Glutamatergic neuron (in vitro differentiated cells): ENCODE data around the gene MRPL37. TPM values are rescaled to one million over a fixed set of nuclear protein-coding genes. Genes with fewer than 3 reads are reported as not detected.

Experiments
- DNase-seq: peaks from one replicate; pipeline ENCODE4 v3.0.0; 2022
- H3K27ac Mint-ChIP-seq: one replicate; pipeline ENCODE4 v1.8.0; 2020; ENCODE audit warnings: mild to moderate bottlenecking, mixed read lengths, inconsistent platforms; ENCODE audit not compliant: unreplicated experiment
- H3K27me3 Mint-ChIP-seq: one replicate; pipeline ENCODE4 v1.8.0; 2020; ENCODE audit warnings: mild to moderate bottlenecking, moderate library complexity, mixed read lengths, inconsistent platforms; ENCODE audit not compliant: unreplicated experiment
- H3K36me3 Mint-ChIP-seq: one replicate; pipeline ENCODE4 v1.8.0; 2020; ENCODE audit warnings: mild to moderate bottlenecking, mixed read lengths, inconsistent platforms; ENCODE audit not compliant: unreplicated experiment
- H3K4me1 Mint-ChIP-seq: one replicate; pipeline ENCODE4 v1.8.0; 2020; ENCODE audit warnings: mild to moderate bottlenecking, low read depth, mixed read lengths, inconsistent platforms; ENCODE audit not compliant: unreplicated experiment
- H3K4me3 Mint-ChIP-seq: one replicate; pipeline ENCODE4 v1.8.0; 2020; ENCODE audit warnings: mild to moderate bottlenecking, mixed read lengths, inconsistent platforms; ENCODE audit not compliant: unreplicated experiment
- H3K9me3 Mint-ChIP-seq: one replicate; pipeline ENCODE4 v1.8.0; 2020; ENCODE audit warnings: mild to moderate bottlenecking, moderate library complexity, mixed read lengths, inconsistent platforms; ENCODE audit not compliant: unreplicated experiment
- CTCF ChIP-seq: fragments of 200-600 bp; sonication (generic); IDR thresholded peaks from one replicate; pipeline ENCODE4 v1.5.0; 2021; ENCODE audit not compliant: partially characterized antibody, unreplicated experiment
- total RNA-seq: library from RNA; stranded (reverse); fragmentation: NEBNext Ultra II Directional; extraction: Animal tissue kit (Norgen Biotek cat#: 25700); gene quantifications from one replicate; pipeline ENCODE4 v1.2.1, GENCODE V29; 2021; ENCODE audit not compliant: unreplicated experiment

MRPL37 gene
- total RNA-seq, 1 donor from 2014 or later = 50.9 TPM

- Mint-ChIP-seq H3K4me3 (no peak overlapping the region), H3K27me3 (peaks cover 66% of the 10 kb centered on the region), H3K9me3 (peaks cover 72% of the 10 kb centered on the region), H3K4me1 (peaks cover 61% of the 10 kb centered on the region), H3K36me3 (peaks cover 11% of the 10 kb centered on the region), H3K27ac (peak overlapping the region; percentile 83)
- no peak for TF ChIP-seq CTCF
- DNase-seq = no peak
Measured at GRCh38 chr1:54265659-54266058, 65.7 kb downstream of the MRPL37 start.

- DNase-seq = no peak
- Mint-ChIP-seq H3K27ac (peak overlapping the region; percentile 83), H3K9me3 (peaks cover 68% of the 10 kb centered on the region), H3K4me1 (peaks cover 56% of the 10 kb centered on the region), H3K36me3 (peaks cover 11% of the 10 kb centered on the region), H3K27me3 (peaks cover 65% of the 10 kb centered on the region), H3K4me3 (no peak overlapping the region)
- TF ChIP-seq CTCF = no peak
Measured at GRCh38 chr1:54266195-54266594, 66.2 kb downstream of the MRPL37 start.

- Mint-ChIP-seq H3K36me3 (peaks cover 11% of the 10 kb centered on the region), H3K27me3 (peaks cover 65% of the 10 kb centered on the region), H3K4me3 (no peak overlapping the region), H3K9me3 (peaks cover 66% of the 10 kb centered on the region), H3K4me1 (peaks cover 55% of the 10 kb centered on the region), H3K27ac (peak overlapping the region; percentile 19)
- TF ChIP-seq CTCF = no peak
- no peak for DNase-seq
Measured at GRCh38 chr1:54266908-54267307, 66.9 kb downstream of the MRPL37 start.

Other genes with a start within 250 kb of the MRPL37 start
- not detected for gene LDLRAD1, start 182.0 kb upstream of the MRPL37 start, total RNA-seq
- gene TMEM59, start 147.0 kb upstream of the MRPL37 start, total RNA-seq = 309 TPM
- gene TCEANC2, start 146.6 kb upstream of the MRPL37 start, total RNA-seq = 10.7 TPM
- not detected for gene CDCP2, start 47.2 kb upstream of the MRPL37 start, total RNA-seq
- gene CYB5RL, start 137 bp upstream of the MRPL37 start, total RNA-seq = 6.8 TPM
- gene SSBP3, start 206.2 kb downstream of the MRPL37 start, total RNA-seq = 608 TPM